Stimulated activated effector memory CD8-positive, alpha-beta T cell treated with anti-CD3 and anti-CD28 coated beads, Interleukin-12 subunit alpha, Interleukin-12 subunit beta, amount 100 ng/mL, for 72 hours (primary cell): ENCODE data around the gene MLLT10.

Source experiments
- ATAC-seq: fragments of 150-1000 bp; cut with Tn5 transposase; 2 replicates; pipeline ENCODE4 v1.10.0; 2021
- DNase-seq, 2 donors: peaks; one replicate each; pipeline ENCODE4 v3.0.0; 2021 to 2022; ENCODE audit warnings: low spot score in 2 of 2
- H3K27ac Mint-ChIP-seq: one replicate; pipeline ENCODE4 v1.8.0; 2022; ENCODE audit warnings: mild to moderate bottlenecking, mixed read lengths
- H3K36me3 Mint-ChIP-seq: one replicate; pipeline ENCODE4 v1.8.0; 2022; ENCODE audit warnings: mild to moderate bottlenecking, mixed read lengths
- H3K4me1 Mint-ChIP-seq: one replicate; pipeline ENCODE4 v1.8.0; 2022; ENCODE audit warnings: mixed read lengths
- H3K4me3 Mint-ChIP-seq: one replicate; pipeline ENCODE4 v1.8.0; 2022; ENCODE audit warnings: mild to moderate bottlenecking, mixed read lengths
- H3K9me3 Mint-ChIP-seq: one replicate; pipeline ENCODE4 v1.8.0; 2022; ENCODE audit warnings: mixed read lengths

Gene MLLT10

DNA sequence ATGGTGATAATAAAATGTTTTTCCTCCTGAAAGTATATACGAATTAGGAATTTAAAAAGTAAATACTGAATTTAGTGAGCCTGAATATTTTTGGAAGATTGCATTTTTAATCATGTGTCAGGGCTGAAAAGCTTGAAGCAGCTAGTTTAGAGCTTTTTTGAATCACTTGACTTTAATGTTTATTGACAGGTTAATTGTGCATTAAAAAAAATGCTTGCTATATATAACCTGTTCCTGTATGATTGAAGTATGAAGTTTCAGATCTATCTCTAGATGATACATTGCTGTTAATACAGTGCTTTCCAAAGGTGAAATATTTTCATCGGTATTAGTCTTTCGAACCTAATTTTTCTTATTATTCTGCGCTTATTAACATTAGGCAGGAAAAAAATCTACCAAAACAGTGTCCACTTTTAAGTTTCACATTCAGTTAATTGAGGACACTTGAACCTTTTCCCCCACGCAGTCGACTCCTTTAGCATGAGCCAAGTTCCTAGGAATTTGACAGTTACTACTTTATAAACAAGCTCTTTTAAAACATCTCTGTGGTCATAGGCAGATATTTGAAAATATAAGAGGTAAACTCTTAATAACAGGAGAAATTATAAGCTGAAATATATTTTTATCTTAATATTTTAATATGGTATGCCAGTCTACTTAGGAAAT, 187.1 kb downstream of the MLLT10 start:
- Mint-ChIP-seq H3K9me3 (no peaks in the 10 kb centered on the region), H3K27ac (no peak overlapping the region)

DNA sequence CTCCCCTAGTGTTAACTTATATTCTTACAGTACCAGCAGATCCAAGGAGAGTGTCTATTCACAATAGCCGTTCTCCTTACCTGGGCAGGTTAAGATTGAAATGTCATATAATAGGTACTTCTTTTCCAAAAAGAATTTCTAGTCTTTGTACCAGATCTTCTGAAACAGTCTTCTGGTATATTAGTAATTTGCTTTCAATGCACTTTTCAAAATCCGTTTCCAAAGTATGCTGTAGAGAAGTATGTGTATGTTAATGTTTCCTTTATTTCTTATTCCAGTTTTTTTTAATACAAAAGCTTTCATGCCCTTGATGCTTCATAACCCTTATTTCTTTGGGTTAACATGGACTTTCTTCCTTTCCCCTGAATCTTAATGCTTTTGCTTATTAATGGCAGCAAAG, 188.2 kb downstream of the MLLT10 start:
- peaks cover 13% of the 10 kb centered on the region for H3K4me1 Mint-ChIP-seq
- no peak for DNase-seq
- H3K36me3 Mint-ChIP-seq: peaks cover 36% of the 10 kb centered on the region
- no peaks in the 10 kb centered on the region for H3K9me3 Mint-ChIP-seq
- no peak overlapping the region for H3K4me3 Mint-ChIP-seq
- no peak overlapping the region for H3K27ac Mint-ChIP-seq
- ATAC-seq: no peak

More for the DNA sequence above, 187.1 kb downstream of the MLLT10 start:
- DNase-seq: no peak
- H3K4me3 Mint-ChIP-seq: no peak overlapping the region
- ATAC-seq: no peak
- peaks cover 36% of the 10 kb centered on the region for H3K36me3 Mint-ChIP-seq
- H3K4me1 Mint-ChIP-seq: peaks cover 13% of the 10 kb centered on the region

DNA sequence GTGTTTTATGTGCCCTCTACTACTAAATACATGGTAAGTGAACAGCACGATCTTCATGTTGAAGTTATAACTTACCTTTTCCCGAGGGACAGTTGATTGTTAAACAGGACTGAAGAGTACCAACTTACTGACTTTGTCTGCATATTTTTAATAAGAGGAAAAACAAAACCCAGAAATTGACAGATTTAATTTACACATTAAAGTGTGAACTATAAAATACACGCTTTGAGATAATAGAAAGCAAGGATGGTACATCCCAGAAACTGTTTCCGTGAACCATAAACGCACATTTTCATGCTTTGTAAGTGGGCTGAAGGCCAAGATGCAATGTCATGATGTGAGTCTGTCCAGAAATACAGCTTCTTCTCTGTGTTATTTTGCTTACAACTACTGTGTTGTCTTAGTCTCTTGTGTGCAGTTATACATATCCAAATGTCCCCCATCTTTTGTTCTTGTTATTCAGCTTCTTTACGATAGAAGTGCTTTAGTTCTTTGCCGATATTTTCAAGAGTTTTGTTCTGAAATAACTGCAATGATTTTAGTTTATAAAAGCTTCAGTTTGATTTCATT, 190.1 kb downstream of the MLLT10 start:
- H3K27ac Mint-ChIP-seq: no peak overlapping the region
- peaks cover 7% of the 10 kb centered on the region for H3K4me1 Mint-ChIP-seq
- no peak for ATAC-seq
- H3K9me3 Mint-ChIP-seq: no peaks in the 10 kb centered on the region
- no peak for DNase-seq
- peaks cover 36% of the 10 kb centered on the region for H3K36me3 Mint-ChIP-seq
- H3K4me3 Mint-ChIP-seq: no peak overlapping the region

DNA sequence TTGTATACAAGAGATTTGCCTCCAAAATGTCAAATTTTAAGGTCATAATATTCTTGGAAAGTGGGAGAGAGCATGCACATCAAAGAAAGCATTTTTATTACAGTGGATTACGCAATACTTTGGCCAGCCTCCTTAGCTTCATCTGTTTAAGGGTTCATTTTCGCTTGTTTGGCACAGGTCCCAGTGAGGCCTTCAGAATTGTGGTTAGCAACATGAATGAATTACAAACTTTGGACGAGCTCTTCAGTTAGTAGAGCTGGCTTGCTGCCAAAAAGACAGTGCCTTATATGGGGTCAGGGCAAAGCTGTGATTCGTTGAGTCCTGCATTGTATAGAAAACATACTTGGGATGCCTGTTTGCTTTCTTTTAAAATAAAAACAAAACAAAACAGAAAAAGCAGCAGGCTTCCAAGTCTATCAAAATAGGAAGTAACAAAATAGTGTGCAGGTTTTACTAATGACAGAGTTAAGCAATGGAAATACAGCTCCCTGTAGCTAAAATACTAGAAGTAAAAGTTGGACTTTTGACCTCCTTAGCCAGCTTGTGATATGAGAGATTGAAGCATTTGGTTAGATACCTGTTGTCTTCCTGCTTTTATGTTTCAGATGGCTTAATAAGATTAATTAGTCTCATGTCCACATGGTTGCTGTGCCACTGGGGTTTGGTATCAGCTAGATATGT, 190.8 kb downstream of the MLLT10 start:
- Mint-ChIP-seq H3K27ac (no peak overlapping the region), H3K36me3 (peaks cover 37% of the 10 kb centered on the region), H3K4me1 (peaks cover 7% of the 10 kb centered on the region), H3K9me3 (no peaks in the 10 kb centered on the region), H3K4me3 (no peak overlapping the region)
- DNase-seq (peak in 1 of 2 donors; percentile 69), ATAC-seq (peak; percentile 76)

DNA sequence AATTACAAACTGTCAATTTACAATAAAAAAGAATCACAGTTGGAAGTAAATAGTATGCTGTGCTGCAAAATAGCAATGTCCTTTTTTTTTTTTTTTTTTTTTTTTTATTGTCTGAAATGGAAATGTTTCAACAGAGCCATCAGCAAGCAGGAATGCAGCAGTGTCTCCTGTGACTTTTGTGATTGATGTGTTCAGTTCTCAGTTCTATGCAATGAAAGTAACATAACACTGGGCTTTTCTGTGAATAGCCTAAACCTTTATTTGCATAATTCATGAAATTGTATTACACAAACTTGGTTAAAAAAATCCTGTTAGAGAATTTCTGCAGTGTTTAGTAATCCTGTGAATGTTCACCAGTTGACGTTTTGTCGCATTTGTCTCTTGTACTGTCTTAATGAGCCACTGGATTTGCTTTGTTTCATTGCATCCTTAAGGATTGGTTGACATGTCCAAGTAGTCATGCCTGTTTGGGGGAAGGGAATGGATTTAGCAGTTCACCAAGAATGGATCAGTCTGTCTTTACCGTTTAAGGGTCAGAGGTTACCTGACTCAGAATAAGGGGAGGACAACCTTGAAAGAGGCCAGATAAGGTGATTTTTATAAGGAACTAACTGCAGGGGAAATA, 192.7 kb downstream of the MLLT10 start:
- no peak for ATAC-seq
- H3K4me1 Mint-ChIP-seq: peaks cover 7% of the 10 kb centered on the region
- DNase-seq: no peak
- H3K4me3 Mint-ChIP-seq: no peak overlapping the region
- no peak overlapping the region for H3K27ac Mint-ChIP-seq
- H3K36me3 Mint-ChIP-seq: peaks cover 50% of the 10 kb centered on the region
- no peaks in the 10 kb centered on the region for H3K9me3 Mint-ChIP-seq

DNA sequence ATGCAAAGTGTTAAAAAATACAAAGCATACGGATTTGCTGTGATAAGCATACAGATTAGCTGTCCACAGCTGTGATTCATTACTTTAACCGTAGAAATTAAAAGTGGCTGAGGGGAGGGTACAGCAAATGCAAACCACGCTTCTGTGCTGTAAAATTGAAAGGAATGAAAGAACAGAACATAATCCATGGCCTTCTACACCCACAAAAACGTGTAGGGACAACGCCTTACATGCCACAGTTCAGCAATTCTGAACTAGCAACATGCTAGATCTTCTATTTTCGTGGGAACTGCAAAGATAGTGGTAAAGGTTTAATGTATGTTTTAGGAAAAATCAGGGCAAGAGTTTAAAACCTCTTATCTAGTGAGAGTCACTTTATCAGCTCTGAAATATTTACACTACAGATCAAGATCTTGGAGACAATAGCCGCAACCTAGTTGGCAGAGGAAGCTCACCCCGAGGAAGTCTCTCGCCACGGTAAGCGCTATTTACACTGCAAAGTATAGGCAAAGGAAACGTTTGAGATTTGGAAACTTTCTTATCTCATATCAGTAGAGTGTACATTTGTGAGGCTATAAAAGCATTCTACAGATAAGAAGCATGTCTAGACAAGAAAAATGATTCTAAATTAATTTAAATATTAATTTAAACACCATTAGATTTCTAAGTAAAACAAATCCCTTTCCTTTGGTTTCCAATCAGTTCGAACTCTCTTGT, 193.6 kb downstream of the MLLT10 start:
- ATAC-seq (peak; percentile 62), DNase-seq (no peak)
- peak overlapping the region; percentile 69 for H3K27ac Mint-ChIP-seq
- H3K4me1 Mint-ChIP-seq: peaks cover 7% of the 10 kb centered on the region
- H3K9me3 Mint-ChIP-seq: no peaks in the 10 kb centered on the region
- peaks cover 59% of the 10 kb centered on the region for H3K36me3 Mint-ChIP-seq
- no peak overlapping the region for H3K4me3 Mint-ChIP-seq

DNA sequence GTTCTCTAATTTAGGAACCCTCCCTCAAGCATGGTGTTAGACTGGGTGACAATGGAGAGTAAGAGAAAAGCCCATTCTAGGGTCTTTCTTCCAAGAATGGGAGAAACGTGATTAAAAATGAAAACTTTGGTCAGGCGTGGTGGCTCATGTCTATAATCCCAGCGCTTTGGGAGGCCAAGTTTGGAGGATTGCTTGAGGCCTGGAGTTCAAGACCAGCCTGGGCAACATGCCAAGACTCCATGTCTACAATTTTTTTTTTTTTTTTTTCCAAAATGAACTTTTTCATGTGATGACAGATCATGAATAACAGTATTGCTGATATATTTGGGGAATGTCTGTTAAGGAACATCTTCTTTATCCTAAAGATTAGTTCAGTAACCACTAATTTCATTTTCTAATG, 194.6 kb downstream of the MLLT10 start:
- H3K4me1 Mint-ChIP-seq: peaks cover 7% of the 10 kb centered on the region
- H3K27ac Mint-ChIP-seq: no peak overlapping the region
- ATAC-seq: no peak
- H3K4me3 Mint-ChIP-seq: no peak overlapping the region
- H3K36me3 Mint-ChIP-seq: peaks cover 69% of the 10 kb centered on the region
- no peaks in the 10 kb centered on the region for H3K9me3 Mint-ChIP-seq
- no peak for DNase-seq

DNA sequence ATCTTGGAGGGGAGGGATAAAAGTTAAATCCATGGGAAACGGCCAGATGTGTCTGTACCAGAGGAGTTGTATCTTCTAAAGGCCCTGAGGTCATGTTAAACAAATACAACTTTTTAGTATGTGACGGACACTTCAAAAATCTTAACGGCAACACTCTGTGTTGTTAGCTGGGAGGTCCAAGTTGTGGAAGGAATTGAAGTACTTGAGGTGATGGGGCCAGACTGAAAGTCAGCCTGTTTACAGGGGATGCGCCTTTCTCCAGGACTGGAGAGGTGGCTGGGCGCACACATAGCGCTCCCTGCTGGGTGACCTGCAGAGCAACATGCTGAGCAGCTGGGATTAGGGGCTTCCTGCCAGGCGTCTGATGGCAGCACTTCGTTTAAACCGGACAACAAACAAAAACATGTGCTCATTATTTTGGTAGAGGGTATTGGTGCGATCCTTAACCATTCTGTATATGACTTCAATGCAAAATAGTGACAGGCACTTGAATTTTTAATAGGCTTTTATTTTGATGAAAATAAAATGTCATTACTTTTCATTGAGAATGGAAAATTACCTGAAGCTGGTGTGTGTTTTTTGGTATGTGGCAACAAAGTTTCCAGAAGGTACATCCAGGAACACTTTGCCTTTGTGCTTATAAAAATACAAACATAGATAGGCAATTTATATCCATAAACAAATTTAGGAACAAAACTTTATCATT, 198.2 kb downstream of the MLLT10 start:
- peaks cover 18% of the 10 kb centered on the region for H3K4me1 Mint-ChIP-seq
- DNase-seq (no peak), ATAC-seq (peak; percentile 75)
- H3K36me3 Mint-ChIP-seq: peaks cover 84% of the 10 kb centered on the region
- no peak overlapping the region for H3K27ac Mint-ChIP-seq
- H3K9me3 Mint-ChIP-seq: no peaks in the 10 kb centered on the region
- H3K4me3 Mint-ChIP-seq: no peak overlapping the region

DNA sequence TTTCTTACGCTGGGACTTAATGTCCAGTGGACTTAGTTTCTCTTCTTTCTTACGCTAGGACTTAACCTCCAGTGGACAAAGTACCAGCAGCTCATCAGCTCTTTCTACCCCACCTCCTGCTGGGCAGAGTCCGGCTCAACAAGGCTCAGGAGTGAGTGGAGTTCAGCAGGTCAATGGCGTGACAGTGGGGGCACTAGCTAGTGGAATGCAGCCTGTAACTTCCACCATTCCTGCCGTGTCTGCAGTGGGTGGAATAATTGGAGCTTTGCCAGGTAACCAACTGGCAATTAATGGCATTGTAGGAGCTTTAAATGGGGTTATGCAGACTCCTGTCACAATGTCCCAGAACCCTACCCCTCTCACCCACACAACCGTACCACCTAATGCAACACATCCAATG, 199.7 kb downstream of the MLLT10 start:
- Mint-ChIP-seq H3K36me3 (peaks cover 77% of the 10 kb centered on the region), H3K4me1 (peaks cover 20% of the 10 kb centered on the region), H3K9me3 (no peaks in the 10 kb centered on the region), H3K27ac (no peak overlapping the region), H3K4me3 (no peak overlapping the region)
- DNase-seq: no peak
- no peak for ATAC-seq

DNA sequence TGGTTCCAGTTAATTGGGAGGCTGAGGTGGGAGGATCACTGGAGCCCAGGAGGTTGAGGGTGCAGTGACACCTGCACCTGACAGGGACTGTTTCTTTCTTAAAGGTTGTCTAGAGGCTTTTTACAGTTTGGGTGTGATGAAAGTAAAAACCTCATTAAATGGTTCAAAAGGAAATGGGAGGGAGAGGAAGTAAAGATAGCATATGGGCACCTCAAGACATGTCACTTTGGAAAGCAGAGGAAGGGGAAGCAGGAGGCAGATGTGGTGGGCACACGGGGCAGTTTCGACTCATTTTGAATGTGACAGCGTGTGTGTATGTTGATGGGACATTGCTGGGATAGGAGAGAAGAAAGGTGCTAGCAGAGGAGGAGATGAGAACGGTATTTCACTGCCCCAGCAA, 203.1 kb downstream of the MLLT10 start:
- Mint-ChIP-seq H3K36me3 (peaks cover 86% of the 10 kb centered on the region), H3K9me3 (no peaks in the 10 kb centered on the region), H3K27ac (peak overlapping the region; percentile 58), H3K4me1 (peaks cover 34% of the 10 kb centered on the region), H3K4me3 (no peak overlapping the region)
- DNase-seq: no peak
- ATAC-seq: no peak

DNA sequence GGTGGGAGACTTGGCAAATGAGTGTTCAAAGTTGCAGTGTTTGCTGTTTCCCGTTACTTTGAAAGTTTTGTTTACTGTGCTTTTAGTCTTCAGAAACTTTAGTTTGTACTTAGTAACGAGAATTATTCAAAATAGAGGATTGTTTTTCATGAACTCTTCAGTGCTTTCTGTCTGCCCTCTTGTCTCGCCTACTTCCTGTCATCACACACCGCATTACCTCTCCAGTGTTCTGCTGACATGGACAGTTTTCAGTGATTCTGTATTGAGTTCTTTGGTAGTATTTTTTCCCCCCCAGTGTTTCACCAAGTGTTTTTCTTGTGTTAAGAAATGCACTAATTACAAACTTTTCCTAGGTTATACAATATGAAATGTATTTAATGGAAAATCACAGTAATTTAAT, 207.0 kb downstream of the MLLT10 start:
- no peaks in the 10 kb centered on the region for H3K9me3 Mint-ChIP-seq
- DNase-seq: no peak
- ATAC-seq: peak; percentile 75
- H3K27ac Mint-ChIP-seq: peak overlapping the region; percentile 71
- H3K36me3 Mint-ChIP-seq: peaks cover 90% of the 10 kb centered on the region
- no peak overlapping the region for H3K4me3 Mint-ChIP-seq
- H3K4me1 Mint-ChIP-seq: peaks cover 28% of the 10 kb centered on the region

DNA sequence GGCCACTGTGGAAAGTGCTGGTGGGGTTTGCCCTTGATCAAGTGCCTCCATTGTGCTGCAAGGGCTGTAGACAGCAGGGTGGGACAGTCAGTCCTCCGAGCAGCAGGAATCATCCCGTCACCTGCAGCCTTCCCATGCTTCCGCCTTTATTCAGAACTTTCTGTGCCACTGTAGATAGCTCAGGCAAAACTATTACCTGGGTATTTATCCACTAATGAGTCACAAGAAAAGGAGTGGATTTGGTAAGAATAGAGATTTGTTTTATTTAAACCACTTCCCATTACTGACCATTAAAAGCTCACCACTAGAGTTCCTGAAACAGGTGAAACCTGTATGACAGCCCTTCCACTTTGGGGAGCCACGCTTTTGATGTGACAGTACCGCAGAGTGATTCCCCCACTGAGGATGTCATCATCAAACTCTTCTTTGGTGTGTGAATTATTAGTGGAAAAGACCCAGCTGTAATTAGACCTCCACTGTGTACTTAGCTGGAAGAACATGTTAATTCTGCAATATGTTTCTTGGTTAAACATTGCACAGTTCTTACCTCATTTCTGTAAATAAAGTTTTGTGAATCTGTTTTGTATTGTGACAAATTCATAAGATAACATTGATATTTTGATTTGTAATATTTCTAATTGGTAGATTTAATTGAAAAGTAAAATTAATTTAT, 208.8 kb downstream of the MLLT10 start:
- DNase-seq: no peak
- no peak for ATAC-seq
- no peak overlapping the region for H3K27ac Mint-ChIP-seq
- H3K4me1 Mint-ChIP-seq: peaks cover 30% of the 10 kb centered on the region
- H3K4me3 Mint-ChIP-seq: no peak overlapping the region
- H3K36me3 Mint-ChIP-seq: peaks cover 80% of the 10 kb centered on the region
- no peaks in the 10 kb centered on the region for H3K9me3 Mint-ChIP-seq

DNA sequence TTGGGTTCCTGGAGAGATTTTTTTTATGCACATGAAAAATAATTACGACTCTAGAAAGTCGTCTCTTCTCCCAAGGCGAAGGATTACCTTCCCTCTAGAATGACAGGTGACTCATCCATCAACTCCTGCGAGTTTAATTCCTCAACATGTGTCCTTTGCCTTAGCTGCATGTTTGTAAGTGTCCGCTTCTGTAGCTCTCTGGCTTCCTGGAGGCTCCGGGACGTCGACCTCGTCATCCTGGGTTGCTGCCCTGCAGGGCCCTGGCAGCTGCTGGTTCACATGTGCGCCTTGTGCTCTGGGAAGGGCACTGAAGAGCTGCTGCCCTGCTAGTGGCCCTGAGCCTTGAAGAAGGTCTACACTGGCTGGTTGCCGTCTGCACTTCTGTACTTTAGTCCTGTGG, 210.2 kb downstream of the MLLT10 start:
- H3K36me3 Mint-ChIP-seq: peaks cover 73% of the 10 kb centered on the region
- DNase-seq (no peak), ATAC-seq (no peak)
- peaks cover 26% of the 10 kb centered on the region for H3K4me1 Mint-ChIP-seq
- no peaks in the 10 kb centered on the region for H3K9me3 Mint-ChIP-seq
- no peak overlapping the region for H3K4me3 Mint-ChIP-seq
- no peak overlapping the region for H3K27ac Mint-ChIP-seq

DNA sequence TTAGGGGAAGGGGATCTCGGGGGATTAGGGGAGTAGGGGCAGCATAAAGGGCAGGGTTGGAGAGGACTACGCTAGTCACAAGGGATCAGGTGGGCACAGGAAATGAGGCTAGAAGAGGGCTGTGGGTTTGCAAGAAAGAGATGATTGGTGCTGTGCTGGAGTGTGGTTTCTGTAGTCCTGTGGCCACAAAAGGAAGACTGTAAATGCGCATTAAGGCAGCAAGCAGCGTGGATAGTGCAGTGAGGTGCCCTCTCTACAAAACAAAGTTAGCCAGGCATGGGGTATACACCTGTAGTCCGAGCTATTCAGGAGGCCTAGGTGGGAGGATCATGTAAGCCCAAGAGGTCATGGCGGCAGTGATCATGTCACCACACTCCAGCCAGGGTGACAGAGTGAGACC, 212.1 kb downstream of the MLLT10 start:
- peaks cover 18% of the 10 kb centered on the region for H3K4me1 Mint-ChIP-seq
- ATAC-seq: peak; percentile 82
- DNase-seq: no peak
- peaks cover 55% of the 10 kb centered on the region for H3K36me3 Mint-ChIP-seq
- H3K9me3 Mint-ChIP-seq: no peaks in the 10 kb centered on the region
- peak overlapping the region; percentile 81 for H3K27ac Mint-ChIP-seq
- no peak overlapping the region for H3K4me3 Mint-ChIP-seq
